GM19452 (cell line): Measurements from ENCODE around the gene KNG1.
"Not testable (repeated sequence)": the region's sequence is repeated elsewhere in the genome, so short reads cannot be mapped to it uniquely, and the experiment has no call there.

Source experiments
- ATAC-seq: cut with Tn5 transposase; IDR thresholded peaks from one replicate; pipeline ENCODE4 v1.9.1; 2021; ENCODE audit not compliant: unreplicated experiment

KNG1 gene

DNA sequence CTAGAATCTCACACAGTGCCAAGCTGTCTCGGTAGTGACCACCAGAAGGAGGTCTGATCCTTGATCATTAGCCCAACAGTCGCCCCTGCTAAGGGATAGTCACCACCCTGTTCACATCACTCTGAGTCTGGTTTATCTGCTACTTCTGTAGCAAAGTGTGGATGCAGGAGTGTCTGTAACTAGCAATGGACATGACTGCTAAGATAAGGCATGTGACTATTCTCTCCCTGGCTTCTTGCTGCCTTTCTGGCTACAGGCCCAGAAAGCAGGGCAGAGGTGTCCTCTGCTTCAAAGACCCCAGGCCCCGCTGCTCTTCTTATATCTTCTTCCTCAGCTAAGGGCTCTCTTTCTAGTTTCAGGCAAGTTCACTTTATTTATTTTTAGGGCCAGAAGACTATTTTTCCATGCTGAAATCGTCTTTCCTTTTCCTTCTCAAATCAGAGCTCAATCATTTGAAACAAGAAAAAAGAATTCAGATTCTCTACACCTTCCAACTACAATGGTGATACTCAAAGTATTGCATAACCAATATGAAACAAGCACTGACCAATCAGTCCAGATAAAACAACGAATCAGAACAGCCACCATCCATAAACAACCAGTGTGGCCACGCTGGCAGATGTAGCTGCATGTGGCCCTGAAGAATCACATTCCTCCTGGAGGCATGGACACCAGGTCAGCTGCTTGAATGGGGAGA is 8.0 kb upstream of the KNG1 start:
- ATAC-seq: no peak

DNA sequence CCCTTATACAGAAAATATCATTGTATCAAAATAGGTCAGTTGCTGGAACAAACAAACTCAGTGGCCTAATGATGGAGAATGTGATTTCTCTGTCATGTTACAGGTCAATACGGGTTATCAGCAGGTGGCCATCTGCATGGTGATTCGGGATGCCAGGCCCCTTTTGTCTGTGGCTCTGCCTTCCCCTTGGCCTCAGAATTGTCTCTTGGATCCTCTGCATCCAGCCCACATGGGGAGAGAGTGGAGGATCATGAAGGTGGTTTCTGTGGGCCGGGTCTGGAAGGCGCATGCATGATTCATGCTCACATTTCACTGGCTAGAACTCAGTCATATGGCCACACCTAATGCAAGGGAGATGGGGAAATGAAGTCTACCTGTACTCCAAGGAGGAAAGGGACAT is 6.5 kb upstream of the KNG1 start:
- ATAC-seq: not testable (repeated sequence)

DNA sequence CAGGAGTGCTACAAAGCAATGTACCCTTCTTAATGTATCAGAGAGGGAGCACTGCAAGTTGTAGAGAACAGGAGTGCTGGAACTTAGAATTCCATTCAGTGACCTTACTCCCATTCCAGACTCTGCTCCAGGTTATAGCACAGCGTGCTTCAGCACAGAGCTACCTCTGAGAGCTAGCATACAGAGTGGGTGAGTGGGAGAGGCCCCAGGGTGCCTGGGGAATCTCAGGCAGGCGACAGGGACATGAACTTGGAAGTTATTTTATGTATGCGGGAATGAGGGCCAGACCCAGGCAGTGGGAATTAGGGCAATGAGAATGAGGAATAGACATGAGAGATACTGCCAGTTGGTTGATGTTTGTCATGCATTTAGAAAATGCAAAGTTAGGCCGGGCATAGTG is 3.7 kb upstream of the KNG1 start:
- no peak for ATAC-seq

DNA sequence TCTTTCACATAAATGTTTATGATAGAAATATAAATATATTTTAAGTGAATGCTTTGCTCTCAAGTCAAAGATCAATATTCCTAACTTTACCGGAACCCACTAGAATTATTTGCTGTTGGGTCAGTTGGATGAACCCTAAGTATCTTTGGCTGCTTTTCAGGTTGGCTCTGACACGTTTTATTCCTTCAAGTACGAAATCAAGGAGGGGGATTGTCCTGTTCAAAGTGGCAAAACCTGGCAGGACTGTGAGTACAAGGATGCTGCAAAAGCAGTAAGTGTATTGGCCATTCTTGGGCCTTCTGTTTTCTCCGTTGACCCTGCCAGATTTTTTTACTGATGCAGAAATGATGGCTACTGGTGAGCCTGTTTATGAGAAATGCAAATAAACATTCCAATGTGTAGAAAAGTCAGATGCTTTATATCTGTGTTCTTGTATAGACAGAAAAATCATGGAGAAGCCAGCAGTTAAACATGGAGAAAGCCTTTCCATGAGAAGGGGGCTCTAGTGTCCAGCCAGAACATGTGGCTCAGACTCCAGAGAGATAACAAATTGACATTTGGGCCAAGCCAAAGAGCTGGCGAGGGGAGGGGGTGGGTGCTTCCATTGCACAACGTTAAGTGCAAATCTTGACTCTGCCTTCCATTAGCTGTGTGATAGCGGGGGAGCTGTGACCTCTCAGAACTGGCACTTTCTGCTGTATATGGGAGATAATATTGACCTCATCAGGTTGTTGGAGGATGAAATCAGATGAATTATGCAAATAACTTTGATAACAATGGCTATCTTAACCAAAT is 3.0 kb downstream of the KNG1 start:
- no peak for ATAC-seq

DNA sequence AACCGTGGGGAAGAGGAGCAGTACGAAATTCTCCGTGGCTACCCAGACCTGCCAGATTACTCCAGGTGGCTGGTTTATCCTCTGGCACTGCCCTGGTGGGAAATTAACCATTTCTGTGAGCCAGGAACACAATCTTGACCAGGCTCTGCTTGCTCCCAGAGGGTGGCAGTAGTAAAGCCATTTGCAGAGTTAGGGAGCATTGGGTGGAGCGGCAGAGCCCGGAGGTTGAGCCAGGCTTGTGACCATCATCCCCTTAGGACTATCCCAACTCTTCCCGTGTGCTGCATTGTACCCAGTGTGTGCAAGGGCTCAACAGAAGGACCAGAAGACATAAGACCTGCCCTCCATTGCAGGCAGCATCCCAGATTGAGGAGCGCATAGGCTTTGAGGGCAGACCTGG is 5.3 kb downstream of the KNG1 start:
- ATAC-seq: no peak

DNA sequence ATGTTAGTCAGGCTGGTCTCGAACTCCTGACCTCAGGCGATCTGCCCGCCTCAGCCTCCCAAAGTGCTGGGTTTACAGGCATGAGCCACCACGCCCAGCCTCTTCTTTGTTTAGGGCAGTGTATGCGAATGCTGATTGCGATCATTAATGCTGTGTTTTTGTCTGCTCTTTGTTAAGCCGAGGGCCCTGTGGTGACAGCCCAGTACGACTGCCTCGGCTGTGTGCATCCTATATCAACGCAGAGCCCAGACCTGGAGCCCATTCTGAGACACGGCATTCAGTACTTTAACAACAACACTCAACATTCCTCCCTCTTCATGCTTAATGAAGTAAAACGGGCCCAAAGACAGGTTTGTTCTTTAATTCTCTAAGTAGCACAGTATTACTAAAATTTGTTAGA is 7.8 kb downstream of the KNG1 start:
- ATAC-seq: no peak

DNA sequence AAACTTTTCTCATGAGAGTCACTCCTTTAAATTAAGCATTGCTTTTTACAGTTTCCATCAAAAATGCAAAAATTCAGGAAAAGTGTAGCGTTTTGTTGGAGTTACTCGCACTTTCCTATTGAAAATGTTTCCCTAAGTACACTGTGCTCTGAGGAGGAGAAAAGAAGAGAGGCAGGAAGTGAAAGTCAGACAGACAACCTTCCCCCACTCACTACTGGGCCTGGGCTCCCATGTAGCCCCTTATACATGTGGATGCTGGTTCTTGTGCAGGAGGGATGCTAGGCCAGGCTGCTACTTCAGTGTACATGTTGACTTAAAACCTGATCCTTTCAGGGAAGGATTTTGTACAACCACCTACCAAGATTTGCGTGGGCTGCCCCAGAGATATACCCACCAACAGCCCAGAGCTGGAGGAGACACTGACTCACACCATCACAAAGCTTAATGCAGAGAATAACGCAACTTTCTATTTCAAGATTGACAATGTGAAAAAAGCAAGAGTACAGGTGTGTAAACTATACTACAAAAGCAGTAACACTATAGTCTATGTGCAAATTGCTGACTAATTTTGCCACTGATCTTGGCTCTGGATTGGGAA is 15.1 kb downstream of the KNG1 start:
- ATAC-seq: no peak

DNA sequence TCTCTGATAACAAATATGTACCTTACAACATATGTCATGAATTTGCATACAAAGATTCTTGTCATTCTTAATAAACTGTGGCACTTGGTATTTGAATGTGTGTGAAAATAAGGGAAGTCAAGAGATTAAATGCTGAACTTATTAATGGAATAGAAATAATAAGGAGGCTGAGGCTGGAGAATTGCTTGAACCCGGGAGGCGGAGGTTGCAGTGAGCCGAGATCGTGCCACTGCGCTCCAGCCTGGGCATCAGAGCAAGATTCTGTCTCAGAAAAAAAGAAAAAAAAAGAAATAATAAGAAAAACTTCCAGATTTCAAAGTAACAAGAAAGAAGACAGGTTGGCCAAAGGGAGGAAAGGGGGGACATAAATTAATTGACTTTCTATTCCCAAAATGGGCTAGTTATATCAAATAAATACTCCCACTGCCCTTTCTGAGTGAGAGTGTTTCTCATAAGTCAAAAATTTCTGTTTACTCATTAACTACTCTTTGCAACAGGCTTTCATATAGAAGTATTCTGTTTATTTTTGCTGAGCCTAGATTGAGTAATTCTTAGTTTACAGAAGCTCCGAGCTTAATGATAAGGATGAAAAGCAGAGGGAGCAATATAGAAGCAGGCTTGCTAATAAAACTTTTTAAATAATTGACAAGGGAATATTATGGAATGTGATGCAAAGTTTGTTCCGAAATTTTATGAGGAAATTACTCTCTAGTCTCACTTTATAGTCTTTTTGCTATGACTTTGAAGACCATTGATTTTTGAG is 25.6 kb downstream of the KNG1 start:
- no peak for ATAC-seq

DNA sequence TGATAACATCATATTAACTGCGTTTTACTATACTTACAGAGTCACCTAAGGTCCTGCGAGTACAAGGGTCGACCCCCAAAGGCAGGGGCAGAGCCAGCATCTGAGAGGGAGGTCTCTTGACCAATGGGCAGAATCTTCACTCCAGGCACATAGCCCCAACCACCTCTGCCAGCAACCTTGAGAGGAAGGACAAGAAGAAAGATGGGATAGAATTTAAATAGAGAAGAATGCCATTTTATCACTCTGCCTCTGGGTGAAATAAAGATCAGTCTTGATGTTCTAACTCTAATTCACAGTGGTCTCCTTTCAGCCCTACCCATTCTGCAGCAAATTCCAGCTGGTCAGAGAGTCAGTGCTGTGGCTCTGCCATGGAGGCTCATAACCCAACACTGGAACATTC is 26.5 kb downstream of the KNG1 start:
- ATAC-seq: no peak

DNA sequence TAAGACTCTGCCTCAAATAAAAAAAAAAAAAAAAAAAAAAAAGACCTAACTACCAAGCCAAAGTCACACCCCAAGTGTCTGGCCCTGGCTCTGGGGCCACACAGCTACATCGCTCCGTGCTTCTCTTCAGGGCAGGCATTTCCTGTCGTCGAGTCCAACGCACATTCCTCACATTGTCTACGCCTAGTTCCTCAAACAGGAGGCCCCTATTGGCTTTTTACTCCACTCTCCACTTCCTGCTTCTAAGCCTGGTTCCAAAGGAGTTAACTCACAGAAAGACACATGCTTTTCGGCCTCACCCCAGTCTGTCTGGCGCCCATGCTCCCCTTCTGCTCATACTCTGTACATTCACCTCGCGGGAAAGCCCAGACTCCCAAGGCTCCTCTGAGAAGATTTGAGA is 28.8 kb downstream of the KNG1 start:
- no peak for ATAC-seq

DNA sequence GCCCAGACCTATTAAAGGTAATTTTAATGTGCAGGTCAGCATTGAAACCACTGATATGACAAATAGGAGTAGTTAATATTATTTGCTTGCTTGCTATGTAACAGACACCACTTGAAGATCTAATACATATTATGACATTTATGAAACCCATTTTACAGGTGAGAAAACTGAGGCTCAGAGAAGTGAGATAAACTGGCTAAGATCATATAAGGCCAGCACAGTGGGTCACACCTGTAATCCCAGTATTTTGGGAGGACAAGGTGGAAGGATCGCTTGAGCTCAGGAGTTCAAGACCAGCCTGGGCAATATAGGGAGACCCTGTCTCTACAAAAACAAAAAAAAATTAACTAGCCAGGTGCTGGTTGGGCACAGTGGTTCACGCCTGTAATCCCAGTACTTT is 33.2 kb downstream of the KNG1 start:
- no peak for ATAC-seq

DNA sequence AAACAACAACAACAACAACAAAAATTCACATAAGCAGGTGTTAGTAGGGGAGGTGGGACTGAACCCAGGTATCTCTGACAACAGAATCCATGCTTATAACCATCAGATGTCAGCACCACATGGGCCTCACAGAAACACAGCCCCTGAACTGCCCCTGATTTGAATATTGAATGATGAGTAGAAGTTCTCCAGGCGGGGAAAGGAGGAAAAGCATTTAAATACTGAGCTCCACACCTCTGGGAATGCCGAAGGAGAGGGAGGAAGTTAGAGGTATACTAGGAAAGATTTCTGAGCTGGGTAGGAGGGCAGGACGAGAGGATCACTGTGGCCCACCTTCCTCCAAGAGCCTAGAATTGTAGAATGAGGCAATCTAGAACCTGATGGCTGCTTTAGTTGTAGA is 34.3 kb downstream of the KNG1 start:
- no peak for ATAC-seq

DNA sequence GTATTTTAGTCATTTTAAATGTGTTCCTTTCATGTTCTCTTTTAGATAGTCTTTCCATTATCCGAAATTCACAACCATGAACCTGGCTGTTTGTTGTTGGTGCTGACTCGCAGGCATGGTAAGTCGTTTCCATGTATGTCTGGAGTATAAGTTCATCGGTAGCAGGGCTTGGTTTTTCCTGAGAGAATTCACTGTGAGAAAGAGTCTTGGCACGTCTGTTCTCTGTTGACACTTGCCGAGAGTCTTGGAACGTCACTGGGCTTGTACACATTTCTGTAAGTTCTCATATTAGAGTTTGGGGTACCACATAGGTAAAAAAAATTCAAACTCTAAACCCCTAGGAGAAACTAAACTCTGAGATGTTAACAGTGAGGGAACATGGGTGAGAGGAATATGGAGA is 36.8 kb downstream of the KNG1 start:
- no peak for ATAC-seq

DNA sequence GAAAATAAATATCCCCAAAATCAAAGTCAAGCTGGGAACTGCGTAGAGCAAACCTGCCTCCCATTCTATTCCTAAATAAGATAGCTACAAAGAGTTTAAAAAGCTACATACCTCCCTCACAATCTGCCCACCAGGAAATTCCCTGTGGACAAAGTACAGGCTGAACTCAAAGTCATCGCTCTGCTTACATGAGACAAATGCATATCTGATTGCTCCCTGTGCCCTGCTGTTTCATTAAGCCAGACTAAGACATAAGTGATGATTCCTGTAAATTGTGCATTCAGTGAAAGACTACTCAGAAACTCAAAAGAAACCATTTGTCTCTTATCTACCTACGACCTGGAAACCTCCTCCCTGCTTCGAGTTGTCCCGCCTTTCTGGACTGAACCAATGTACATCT is 37.7 kb downstream of the KNG1 start:
- no peak for ATAC-seq

DNA sequence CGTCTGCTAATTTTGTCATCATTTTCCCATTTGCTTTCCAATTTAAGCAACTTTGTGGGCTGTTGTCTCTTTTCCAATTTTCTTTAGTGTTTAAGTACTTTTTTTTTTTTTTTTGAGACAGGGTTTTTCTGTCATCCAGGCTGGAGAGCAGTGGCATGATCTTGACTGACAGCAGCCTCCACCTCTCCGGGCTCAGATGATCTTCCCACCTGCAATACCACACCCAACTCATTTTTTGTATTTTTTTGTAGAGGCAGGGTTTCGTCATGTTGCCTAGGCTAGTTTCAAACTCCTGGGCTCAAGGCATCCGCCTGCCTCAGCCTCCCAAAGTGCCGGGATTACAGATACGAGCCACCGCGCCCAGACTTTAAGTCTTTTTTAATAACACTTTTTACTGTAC is 40.1 kb downstream of the KNG1 start:
- no peak for ATAC-seq

DNA sequence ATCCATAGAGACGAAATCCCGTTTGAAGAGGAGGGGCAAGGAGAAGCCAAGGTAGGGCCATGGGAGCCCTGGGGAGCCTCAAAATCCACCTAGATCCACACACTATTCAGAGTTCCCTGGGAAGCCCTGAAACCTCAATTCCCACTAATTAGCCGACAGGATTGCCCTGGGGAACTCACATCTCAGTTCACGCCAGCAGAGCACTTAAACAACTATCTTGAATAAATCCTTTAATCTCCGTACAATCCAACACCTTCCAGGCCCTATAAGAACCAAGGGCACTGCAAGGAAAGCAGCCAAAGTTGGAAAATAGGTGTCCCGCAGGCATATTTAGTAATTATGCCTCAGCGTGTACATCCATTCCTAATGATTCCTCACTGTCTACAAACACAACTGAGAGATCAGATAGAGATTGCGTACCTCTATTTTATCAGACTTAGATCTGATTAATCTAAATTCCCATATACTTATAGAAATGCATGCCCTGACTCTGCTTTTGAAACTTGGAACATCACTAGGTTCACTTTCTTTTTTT is 40.6 kb downstream of the KNG1 start:
- ATAC-seq: no peak

DNA sequence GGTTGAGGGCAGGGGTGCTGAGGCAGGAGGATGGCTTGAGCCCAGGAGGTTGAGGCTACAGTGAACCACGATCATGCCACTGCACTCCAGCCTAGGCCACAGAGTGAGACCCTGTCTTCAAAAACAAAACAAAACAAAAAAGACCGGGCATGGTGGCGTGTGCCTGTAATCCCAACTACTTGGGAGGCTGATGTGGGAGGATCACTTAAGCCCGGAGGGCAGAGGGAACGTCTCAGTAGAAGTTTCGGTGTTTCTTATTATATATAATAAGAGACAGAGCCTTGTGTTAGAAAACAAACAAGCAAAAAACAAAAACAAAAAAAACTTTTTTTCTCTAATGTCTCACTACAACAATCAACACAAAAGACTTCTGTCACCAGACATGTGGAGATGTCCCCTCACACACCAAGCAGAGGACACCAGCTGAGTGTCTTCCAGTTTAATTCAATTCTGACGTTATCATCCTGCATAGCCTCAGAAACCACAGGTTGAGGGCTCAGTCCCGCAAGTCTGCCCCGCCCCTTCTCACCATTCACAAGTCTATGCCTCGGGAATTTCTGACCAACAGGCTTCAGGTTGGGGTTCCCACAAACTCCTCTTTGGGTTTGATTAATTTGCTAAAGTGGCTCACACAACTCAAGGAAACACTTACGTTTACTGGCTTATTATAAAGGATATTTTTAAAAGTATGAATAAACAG is 42.2 kb downstream of the KNG1 start:
- no peak for ATAC-seq

DNA sequence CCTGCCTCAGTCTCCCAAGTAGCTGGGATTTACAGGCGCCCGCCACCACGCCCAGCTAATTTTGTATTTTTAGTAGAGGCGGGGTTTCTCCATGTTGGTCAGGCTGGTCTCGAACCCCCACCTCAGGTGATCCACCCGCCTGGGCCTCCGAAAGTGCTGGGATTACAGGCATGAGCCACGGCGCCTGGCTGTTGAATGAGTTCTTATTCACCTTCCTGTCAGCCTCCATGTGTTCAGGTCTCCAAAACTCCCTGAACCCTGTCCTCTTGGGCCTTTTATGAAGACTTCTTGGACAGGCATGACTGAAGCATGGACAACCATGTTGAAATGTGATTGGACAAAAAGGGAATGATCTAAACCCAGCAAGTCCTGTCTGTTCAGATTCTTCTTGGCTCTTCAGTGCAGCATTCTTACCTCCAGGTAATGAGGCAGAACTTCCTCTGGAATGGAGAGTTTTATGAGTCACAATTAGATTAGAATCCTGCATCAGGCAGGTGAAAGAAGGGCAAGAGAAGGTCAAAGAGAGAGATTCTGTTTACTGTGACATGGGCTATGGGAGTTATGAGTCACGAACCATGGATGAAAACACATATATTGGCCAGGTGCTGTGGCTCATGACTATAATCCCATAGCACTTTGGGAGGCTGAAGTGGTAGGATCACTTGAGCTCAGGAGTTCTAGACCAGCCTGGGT is 43.1 kb downstream of the KNG1 start:
- ATAC-seq: no peak

DNA sequence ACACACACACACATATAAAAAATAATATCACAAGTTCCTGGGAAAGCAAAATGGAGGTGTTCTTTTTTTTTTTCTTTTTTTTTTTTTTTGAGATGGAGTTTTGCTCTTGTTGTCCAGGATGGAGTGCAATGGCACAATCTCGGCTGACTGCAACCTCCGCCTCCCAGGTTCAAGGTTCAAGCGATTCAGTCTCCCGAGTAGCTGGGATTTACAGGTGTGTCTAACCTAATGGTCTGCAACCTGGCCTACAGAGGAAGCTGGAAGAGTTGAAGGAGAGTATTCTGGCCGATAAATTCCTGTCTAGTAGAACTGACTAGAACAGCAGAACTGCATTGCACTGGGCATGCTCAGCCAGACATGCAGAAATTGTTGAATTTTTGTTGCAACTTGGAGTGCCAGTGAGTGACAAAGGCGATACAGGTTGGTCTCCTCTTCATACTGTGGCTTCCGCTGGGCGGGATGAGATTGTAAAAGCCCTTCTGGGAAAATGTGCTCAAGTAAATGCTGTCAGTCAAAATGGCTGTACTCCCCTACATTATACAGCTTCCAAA is 43.8 kb downstream of the KNG1 start:
- no peak for ATAC-seq

DNA sequence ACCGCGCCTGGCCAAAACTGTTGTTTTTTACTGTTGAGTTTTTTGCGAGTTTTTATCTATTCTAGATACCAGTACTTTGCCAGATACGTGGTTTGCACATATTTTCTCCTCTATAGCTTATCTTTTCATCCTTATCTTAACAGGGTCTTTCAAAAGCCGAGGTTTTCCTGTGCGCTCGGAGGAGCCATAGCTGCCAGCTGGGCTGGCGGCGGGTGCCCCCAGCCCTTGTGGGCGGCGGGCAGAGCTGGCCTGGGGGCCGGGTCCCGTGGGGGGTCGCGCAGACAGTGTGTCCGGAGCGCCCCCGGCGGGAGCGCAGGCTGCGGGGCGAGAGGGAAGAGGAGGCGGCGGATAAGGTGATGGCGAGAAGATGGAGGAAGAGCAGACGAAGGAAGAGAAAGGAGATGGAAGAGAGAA is 55.1 kb downstream of the KNG1 start:
- ATAC-seq: peak; percentile 27
